GM12872 (cell line): Measurements from ENCODE around the gene RPS6KA5.
A peak's percentile ranks its signal among the peaks of the same experiment; 100 is the strongest.

Source experiments
- TF ChIP-seq, protein P1 (sequence below): IDR thresholded peaks from 3 replicates; pipeline ENCODE4 v1.5.1; 2011; ENCODE audit warnings: low read depth, mild to moderate bottlenecking, low read length, moderate library complexity; ENCODE audit not compliant: insufficient read depth

The RPS6KA5 gene

DNA sequence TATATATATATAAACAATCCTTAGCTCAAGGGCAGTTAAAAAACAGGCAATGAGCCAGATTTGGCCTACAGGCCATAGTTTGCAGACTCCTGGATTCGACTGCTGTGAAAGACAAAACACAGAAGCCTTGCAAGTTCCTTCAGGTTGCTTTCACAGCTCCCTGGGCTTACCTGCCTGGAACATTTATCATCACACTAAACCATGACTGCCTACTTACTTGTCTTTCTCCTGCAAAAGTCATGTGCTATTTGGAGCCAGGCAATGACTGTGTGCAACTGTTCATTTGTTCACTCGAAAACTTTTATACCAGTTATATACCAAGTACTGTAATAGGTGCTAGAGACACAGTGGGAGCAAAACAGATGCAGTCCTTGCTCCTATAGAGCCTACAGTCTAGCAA lies 2.2 kb upstream of the RPS6KA5 start:
- TF ChIP-seq, protein P1, sequence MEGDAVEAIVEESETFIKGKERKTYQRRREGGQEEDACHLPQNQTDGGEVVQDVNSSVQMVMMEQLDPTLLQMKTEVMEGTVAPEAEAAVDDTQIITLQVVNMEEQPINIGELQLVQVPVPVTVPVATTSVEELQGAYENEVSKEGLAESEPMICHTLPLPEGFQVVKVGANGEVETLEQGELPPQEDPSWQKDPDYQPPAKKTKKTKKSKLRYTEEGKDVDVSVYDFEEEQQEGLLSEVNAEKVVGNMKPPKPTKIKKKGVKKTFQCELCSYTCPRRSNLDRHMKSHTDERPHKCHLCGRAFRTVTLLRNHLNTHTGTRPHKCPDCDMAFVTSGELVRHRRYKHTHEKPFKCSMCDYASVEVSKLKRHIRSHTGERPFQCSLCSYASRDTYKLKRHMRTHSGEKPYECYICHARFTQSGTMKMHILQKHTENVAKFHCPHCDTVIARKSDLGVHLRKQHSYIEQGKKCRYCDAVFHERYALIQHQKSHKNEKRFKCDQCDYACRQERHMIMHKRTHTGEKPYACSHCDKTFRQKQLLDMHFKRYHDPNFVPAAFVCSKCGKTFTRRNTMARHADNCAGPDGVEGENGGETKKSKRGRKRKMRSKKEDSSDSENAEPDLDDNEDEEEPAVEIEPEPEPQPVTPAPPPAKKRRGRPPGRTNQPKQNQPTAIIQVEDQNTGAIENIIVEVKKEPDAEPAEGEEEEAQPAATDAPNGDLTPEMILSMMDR = no peak

DNA sequence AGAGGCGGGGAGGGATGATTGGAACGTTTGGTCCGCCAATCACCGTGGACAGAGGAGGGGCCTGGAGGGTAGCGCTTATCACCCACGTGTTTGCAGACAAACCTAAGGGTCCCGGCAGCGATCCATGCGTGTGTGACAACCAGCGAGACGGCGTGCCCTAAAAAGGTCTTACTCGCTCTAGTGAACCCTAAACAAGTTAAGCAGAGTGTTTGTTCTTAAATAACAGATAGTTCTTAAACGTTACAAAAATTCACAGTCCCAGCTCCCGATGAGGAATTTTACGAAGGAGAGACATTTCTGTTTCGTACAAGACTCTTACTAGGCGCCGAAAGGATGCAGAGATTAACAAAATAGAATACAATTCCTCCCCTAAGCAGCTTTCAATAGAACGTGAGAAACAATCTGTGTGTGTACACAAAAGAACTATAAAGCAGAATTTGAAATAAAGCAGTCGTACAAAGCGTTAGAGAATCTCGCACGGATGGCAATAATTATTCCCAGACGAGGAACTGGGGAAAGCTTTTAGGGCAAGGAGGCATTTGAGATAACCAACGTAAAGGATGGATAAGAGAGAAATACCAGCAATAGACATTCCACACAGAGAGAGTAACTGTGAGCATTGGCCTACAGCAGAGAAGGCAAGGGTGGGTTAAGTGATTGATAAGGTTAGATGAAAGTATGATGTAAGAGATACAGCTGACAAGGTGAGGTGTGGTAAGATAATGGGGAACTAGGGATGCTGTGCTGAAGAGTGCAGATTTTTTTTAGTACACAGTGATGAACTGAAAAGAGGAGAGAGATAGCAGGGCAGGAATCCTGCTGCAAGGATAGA lies 831 bp upstream of the RPS6KA5 start:
- TF ChIP-seq, protein P1 = no peak

DNA sequence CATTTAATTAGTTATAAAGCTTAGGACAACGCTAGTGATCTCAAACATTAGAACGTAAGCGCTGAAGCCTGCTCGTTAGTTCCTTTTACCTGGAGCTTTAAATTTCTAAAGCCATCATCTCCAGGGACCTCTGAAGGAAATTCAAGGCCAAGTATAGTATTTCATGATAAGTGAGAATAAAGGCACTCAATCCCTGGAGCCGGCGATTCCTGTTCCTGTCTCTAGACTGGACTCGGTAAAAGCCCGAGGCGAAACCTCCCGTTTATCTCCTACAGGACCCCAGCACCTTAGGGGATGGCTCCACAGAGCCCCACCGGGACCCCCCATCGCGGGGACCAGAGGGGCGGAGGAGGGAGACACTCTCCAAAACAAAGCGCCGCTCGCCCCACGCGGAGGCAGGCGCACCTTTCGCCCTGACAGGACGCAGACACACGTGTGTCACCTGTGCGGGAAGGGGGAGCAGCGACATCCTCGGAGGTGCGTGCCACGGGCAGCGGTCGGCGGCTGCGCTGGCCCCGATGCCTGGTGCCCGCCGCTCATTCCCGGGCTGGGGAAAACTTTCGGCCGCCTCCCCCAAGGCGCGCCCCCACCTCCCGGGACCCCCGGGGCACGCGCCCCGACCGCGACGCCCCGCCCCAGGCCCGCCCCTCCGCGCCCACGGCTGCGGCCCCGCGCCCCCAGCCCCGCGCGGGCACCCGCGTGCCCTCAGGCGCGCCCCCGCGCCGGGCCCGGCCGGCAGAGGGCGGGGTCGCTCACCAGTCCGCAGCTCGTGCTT lies 678 bp downstream of the RPS6KA5 start:
- TF ChIP-seq, protein P1 = peak; percentile 21; the same call in 1 of the 3 replicates

DNA sequence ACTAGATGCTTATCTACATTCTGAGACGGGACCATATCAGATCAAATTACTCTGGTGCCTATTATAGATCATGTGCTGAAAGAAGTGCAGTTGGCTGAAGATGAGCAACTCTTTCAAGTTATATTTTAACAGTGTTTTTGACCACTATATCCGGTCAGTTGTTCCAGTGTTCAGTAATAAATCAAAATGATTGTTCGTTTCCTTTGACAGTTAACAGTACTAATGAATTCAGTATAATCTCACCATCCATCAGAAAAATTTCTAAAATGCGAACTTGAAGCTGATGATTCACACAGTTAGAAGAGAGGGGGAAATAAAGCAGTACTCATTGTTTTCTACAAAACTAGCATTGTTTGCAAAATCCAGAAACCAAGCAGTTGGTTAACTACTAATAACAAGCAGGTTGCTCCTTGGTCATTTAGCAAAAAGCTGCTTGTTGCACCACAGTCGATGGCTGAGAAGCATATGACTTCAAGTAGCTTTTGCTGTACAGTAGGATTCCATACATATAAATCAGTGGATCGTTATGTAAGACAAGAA lies 2.3 kb downstream of the RPS6KA5 start:
- TF ChIP-seq, protein P1 = no peak

DNA sequence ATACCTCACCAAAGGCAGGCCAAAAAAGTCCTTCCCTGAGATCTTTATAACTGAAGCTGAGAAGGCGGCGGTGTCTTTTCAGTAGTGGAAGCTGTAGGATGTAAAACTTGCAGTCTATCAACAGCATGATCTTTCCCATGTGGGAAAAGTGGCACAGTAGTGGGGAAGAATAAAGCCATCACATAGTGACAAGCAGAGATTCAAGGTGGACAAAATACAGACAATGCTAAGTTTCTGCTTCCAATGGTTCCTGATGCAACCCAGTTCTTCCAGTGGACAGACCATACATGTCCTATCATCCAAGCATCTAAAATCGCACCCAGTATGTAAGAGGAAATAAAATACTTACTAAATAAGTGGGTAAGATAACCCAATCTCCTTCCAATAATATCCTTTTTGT lies 4.1 kb downstream of the RPS6KA5 start:
- TF ChIP-seq, protein P1 = no peak

DNA sequence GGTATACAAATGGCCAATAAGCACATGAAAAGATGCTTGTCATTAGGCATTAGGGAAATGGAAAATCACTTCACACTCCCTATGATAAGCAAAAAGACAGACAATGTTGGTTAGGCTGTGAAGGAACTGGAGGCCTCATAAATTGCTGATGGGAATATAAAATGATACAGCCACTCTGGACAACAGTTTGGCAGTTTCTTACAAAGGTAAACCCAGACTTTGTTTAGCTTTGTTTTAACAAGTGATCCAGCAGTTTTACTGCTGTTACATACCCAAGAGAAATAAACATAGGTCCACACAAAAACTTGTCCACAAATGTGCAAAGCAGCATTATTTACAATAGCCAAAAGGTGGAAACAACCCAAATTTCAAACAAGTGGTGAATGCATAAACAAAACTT lies 5.4 kb downstream of the RPS6KA5 start:
- TF ChIP-seq, protein P1 = no peak

DNA sequence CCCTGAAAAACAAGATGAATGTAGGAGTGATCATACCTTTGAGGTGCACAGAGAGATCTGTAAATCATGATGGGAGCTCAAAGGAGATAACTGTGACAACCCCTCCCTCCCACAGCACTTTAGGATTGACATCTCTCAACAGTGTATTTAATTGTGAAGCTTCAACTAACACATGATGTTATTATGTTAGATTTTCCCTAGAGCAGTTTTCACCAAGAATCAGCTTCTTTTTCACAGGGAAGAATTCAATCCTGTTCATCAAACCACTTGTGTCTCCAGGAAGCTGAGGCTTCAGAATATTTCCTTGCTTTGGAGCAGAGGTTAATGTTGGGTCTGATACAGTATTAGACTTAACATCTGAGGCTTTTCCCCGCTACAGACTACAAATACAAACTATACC lies 11.8 kb downstream of the RPS6KA5 start:
- TF ChIP-seq, protein P1 = no peak
